B cell (primary cell): ENCODE data around the gene LBHD1.

Source experiments
- EZH2 ChIP-seq: IDR thresholded peaks from 2 replicates; pipeline ENCODE4 v1.6.1; 2012; ENCODE audit warnings: borderline replicate concordance, low read depth, mild to moderate bottlenecking, moderate library complexity, low read length; ENCODE audit not compliant: insufficient read depth, poor library complexity, severe bottlenecking
- TF ChIP-seq, protein P1 (sequence below): fragments of 200-600 bp; IDR thresholded peaks from one replicate; pipeline ENCODE4 v1.8.0; 2022; ENCODE audit warnings: antibody characterized with exemption, mild to moderate bottlenecking

DNA sequence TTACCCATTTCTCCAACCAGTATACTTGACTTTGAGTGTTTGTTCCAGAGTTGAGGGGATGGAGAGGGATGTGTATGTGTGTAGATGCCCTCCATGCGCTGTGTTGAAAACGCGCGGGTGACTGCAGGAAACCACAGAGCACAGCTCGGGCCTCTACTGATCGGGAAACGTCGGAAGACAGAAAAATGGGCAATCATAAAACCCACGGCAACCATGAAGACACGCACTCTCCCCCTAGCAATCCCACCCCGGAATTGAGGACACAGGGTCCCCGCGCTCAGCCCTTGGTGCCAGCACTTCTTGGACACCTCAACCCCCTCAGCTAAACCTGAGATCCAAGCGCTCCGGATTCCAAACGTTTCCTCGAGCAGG is 845 bp downstream of the LBHD1 start:
- TF ChIP-seq, protein P1, sequence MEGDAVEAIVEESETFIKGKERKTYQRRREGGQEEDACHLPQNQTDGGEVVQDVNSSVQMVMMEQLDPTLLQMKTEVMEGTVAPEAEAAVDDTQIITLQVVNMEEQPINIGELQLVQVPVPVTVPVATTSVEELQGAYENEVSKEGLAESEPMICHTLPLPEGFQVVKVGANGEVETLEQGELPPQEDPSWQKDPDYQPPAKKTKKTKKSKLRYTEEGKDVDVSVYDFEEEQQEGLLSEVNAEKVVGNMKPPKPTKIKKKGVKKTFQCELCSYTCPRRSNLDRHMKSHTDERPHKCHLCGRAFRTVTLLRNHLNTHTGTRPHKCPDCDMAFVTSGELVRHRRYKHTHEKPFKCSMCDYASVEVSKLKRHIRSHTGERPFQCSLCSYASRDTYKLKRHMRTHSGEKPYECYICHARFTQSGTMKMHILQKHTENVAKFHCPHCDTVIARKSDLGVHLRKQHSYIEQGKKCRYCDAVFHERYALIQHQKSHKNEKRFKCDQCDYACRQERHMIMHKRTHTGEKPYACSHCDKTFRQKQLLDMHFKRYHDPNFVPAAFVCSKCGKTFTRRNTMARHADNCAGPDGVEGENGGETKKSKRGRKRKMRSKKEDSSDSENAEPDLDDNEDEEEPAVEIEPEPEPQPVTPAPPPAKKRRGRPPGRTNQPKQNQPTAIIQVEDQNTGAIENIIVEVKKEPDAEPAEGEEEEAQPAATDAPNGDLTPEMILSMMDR: no peak
- no peak for TF ChIP-seq EZH2
